NB4 (cell line): ENCODE results near the gene TACC2.

Experiments used
- CTCF ChIP-seq: IDR thresholded peaks from one replicate; pipeline ENCODE4 v1.5.1; 2012; ENCODE audit warnings: low read depth, low read length
- MAX ChIP-seq: IDR thresholded peaks from 2 replicates; pipeline ENCODE4 v1.6.1; 2011; ENCODE audit warnings: low read depth, low read length

- no peak for TF ChIP-seq CTCF
- TF ChIP-seq MAX = no peak
Measured at GRCh38 chr10:122222638-122223037, 233.7 kb downstream of the TACC2 start.
